Activated B cell treated with CpG ODN at 0.5 μM for 24 hours (primary cell): ENCODE measurements around the gene BTBD9. TPM values are rescaled to one million over a fixed set of nuclear protein-coding genes. Genes with fewer than 3 reads are reported as not detected.

Experiments
- ATAC-seq: fragments of 200-7000 bp; cut with Tn5 transposase; one replicate; pipeline ENCODE4 v1.10.0; 2021; ENCODE audit warnings: low read depth, mild to moderate bottlenecking, moderate library complexity
- CTCF ChIA-PET: fragments of 350-600 bp; sonication (Branson Sonifier 250); formaldehyde crosslinking; loops from one replicate; lab custom pipeline; 2021; ENCODE audit warnings: antibody characterized with exemption; lab: Charles Lee
- POLR2A ChIA-PET: fragments of 350-600 bp; sonication (Branson Sonifier 250); formaldehyde crosslinking; loops from one replicate; lab custom pipeline; 2021; ENCODE audit warnings: antibody characterized with exemption; lab: Charles Lee
- DNase-seq: peaks from one replicate; pipeline ENCODE4 v3.0.0; 2022
- H3K27ac Mint-ChIP-seq: one replicate; pipeline ENCODE4 v1.8.0; 2020; ENCODE audit warnings: mixed read lengths
- H3K27me3 Mint-ChIP-seq: one replicate; pipeline ENCODE4 v1.8.0; 2021; ENCODE audit warnings: mixed read lengths
- H3K36me3 Mint-ChIP-seq: one replicate; pipeline ENCODE4 v1.8.0; 2021; ENCODE audit warnings: low read depth, mixed read lengths
- H3K4me1 Mint-ChIP-seq: one replicate; pipeline ENCODE4 v1.8.0; 2021; ENCODE audit warnings: mixed read lengths
- H3K4me3 Mint-ChIP-seq: one replicate; pipeline ENCODE4 v1.8.0; 2020; ENCODE audit warnings: mild to moderate bottlenecking, mixed read lengths
- H3K9me3 Mint-ChIP-seq: one replicate; pipeline ENCODE4 v1.8.0; 2020; ENCODE audit warnings: mixed read lengths
- intact Hi-C: fragments of 100-400 bp; cut with micrococcal nuclease; formaldehyde crosslinking; loops from one replicate; pipeline ENCODE4 v1.15.1; 2024
- total RNA-seq: library from RNA; stranded (reverse); gene quantifications from 2 replicates; pipeline ENCODE4 v1.2.3, GENCODE V29; 2022
- TF ChIP-seq, protein P1 (sequence below): fragments of 200-600 bp; IDR thresholded peaks from one replicate; pipeline ENCODE4 v1.8.0; 2022; ENCODE audit warnings: antibody characterized with exemption, mild to moderate bottlenecking

The BTBD9 gene
- total RNA-seq, 1 donor from 2014 or later = 25.7 TPM

DNA sequence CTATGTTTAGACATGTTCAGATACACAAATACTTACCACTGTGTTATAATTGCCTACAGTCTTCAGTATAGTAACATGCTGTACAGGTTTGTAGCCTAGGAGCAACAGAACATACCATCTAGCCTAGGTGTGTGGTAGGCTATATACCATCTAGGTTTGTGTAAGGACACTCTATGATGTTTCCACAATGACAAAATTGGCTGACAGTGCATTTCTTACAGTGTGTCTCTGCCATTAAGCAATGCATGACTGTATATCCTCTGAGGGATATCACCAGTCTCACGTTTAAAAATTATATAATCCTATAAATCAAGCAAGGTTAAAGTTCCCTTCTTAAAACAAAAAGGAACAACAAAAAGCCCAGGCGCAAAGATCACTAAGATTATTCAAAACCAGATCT is 352.2 kb downstream of the BTBD9 start:
- intact Hi-C loops = no loop called here
- no peak for ATAC-seq

DNA sequence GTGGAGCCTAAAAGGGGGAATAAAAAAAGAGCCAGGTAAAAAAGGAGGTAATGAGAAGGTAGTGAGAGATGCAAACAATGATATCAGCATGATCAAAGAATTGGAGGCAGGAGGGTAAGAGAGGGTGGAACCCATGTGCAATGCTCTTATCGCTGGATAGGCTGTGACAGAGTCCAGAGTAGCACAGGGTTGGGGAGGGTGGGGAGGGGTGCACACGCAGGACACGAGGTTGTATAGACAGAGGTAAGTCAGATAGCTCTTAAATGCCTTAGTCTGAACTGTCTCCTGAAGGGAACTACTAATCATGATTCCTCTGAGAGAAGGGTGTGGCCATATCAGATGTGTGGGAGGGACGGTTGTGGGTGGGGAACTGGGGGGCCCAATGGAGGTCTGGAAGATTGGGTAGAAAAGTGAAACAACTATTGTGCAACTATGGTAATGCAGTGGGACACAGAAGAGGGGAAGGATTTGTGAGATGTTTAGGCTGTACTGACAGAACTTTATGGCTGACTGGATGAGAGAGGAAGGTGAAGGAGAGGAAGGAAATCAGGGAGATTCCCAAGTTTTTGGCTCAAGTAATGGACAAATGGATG is 354.8 kb downstream of the BTBD9 start:
- H3K27me3 Mint-ChIP-seq = no peaks in the 10 kb centered on the region
- CTCF ChIA-PET = interaction anchor here (0.5 kb wide), 1 partner anchor 10 kb away, joined by 3 read pairs; no protein-coding TSS in a partner anchor

More for the DNA sequence above, 352.2 kb downstream of the BTBD9 start:
- no peak overlapping the region for H3K27ac Mint-ChIP-seq
- no peak overlapping the region for H3K4me3 Mint-ChIP-seq
- ChIA-PET POLR2A (no interaction called here), CTCF (no interaction called here)
- no peak for DNase-seq
- H3K4me1 Mint-ChIP-seq = no peaks in the 10 kb centered on the region
- TF ChIP-seq, protein P1, sequence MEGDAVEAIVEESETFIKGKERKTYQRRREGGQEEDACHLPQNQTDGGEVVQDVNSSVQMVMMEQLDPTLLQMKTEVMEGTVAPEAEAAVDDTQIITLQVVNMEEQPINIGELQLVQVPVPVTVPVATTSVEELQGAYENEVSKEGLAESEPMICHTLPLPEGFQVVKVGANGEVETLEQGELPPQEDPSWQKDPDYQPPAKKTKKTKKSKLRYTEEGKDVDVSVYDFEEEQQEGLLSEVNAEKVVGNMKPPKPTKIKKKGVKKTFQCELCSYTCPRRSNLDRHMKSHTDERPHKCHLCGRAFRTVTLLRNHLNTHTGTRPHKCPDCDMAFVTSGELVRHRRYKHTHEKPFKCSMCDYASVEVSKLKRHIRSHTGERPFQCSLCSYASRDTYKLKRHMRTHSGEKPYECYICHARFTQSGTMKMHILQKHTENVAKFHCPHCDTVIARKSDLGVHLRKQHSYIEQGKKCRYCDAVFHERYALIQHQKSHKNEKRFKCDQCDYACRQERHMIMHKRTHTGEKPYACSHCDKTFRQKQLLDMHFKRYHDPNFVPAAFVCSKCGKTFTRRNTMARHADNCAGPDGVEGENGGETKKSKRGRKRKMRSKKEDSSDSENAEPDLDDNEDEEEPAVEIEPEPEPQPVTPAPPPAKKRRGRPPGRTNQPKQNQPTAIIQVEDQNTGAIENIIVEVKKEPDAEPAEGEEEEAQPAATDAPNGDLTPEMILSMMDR = no peak
- H3K9me3 Mint-ChIP-seq = no peaks in the 10 kb centered on the region
- H3K27me3 Mint-ChIP-seq = no peaks in the 10 kb centered on the region
- H3K36me3 Mint-ChIP-seq = peaks cover 35% of the 10 kb centered on the region

DNA sequence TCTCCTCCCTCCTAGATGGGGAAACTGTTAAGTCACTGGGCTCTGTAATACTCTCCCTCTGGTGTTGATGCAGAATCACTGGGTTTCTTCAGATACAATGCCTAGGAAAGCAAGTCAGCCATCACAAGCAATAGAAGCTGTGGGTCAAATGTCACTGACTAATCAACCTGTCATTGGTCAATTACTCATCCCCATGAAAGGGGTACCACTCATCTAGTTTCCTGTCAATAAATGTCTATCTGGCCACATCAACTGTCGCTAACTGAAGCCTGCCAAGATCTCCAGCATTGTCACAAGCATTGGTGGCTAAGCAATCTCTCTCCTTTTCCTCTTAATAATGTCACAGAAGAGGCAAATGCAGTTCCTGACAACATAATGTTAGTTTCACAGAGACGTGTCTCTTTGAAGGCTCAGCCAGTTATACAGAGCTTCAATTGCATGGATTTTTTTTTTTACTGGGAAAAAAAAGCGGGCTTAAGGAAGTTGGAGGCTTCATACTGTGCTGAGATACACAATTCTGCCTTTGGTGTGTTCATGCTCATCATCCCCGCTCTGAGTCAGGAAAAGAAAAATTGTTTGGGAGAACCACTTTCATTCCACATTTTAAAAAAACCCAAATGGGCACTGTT is 355.9 kb downstream of the BTBD9 start:
- H3K36me3 Mint-ChIP-seq = peaks cover 34% of the 10 kb centered on the region
- TF ChIP-seq, protein P1 = no peak
- H3K9me3 Mint-ChIP-seq = no peaks in the 10 kb centered on the region
- no peaks in the 10 kb centered on the region for H3K27me3 Mint-ChIP-seq
- no peak overlapping the region for H3K27ac Mint-ChIP-seq
- ChIA-PET POLR2A (no interaction called here), CTCF (no interaction called here)
- no peak overlapping the region for H3K4me3 Mint-ChIP-seq
- intact Hi-C loops = no loop called here
- DNase-seq (no peak), ATAC-seq (no peak)
- H3K4me1 Mint-ChIP-seq = no peaks in the 10 kb centered on the region

More for the DNA sequence above, 354.8 kb downstream of the BTBD9 start:
- Mint-ChIP-seq H3K4me1 (no peaks in the 10 kb centered on the region), H3K27ac (no peak overlapping the region), H3K36me3 (peaks cover 34% of the 10 kb centered on the region), H3K4me3 (no peak overlapping the region), H3K9me3 (no peaks in the 10 kb centered on the region)
- POLR2A ChIA-PET = no interaction called here
- ATAC-seq (no peak), DNase-seq (no peak)
- intact Hi-C loops = no loop called here
- TF ChIP-seq, protein P1 = no peak

DNA sequence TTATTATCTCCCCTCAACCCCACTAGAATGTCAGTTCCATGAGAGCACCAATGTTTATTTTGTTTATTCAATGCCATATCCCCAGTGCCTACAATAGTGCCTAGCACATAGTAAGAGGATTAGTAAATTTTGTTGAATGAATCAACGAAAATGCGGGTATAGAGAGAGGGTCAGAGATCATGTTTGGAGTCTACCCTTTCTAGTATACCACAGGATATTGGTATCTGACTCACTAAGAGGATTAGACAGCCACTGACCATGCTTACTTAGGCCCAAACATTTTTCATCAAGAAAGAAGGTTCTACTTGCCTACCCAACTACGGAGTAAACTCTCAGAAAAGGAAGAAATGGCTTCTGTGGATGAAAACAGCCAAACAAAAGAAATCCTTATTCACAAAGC is 356.8 kb downstream of the BTBD9 start:
- Mint-ChIP-seq H3K27ac (no peak overlapping the region), H3K36me3 (peaks cover 31% of the 10 kb centered on the region)

DNA sequence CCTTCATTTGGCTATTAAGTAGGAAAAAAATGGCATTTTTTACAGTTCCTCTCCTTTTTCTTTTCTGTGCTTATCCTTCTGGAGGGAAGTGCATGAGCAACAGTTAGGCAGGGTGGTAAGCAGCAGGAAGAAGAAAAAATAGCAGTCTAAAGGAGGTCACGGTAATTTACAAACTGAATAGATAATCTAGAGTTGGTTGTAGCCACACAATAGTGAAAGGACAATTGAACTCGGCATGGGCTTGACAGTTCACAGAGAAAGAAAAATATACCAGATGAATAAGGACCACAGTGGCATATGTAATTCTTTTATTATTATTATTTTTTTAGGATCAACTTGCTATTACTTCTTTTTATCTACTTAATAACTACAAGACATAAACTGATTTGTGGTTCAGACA is 358.6 kb downstream of the BTBD9 start:
- Mint-ChIP-seq H3K27ac (no peak overlapping the region), H3K4me1 (no peaks in the 10 kb centered on the region), H3K4me3 (no peak overlapping the region), H3K36me3 (peaks cover 31% of the 10 kb centered on the region), H3K9me3 (no peaks in the 10 kb centered on the region), H3K27me3 (no peaks in the 10 kb centered on the region)
- ChIA-PET CTCF (no interaction called here), POLR2A (no interaction called here)
- DNase-seq = no peak
- ATAC-seq = no peak
- TF ChIP-seq, protein P1 = no peak
- intact Hi-C loops = no loop called here

More for the DNA sequence above, 356.8 kb downstream of the BTBD9 start:
- H3K4me3 Mint-ChIP-seq = no peak overlapping the region
- no peak for DNase-seq
- POLR2A ChIA-PET = no interaction called here
- intact Hi-C loops = no loop called here
- H3K27me3 Mint-ChIP-seq = no peaks in the 10 kb centered on the region
- H3K4me1 Mint-ChIP-seq = no peaks in the 10 kb centered on the region
- CTCF ChIA-PET = no interaction called here
- no peak for ATAC-seq
- H3K9me3 Mint-ChIP-seq = no peaks in the 10 kb centered on the region
- TF ChIP-seq, protein P1 = no peak
